Measurements from ENCODE around the gene KDM4B. TPM values are rescaled to one million over a fixed set of nuclear protein-coding genes. Genes with fewer than 3 reads are reported as not detected.

Gene KDM4B
- total and polyA plus RNA-seq, 2 donors (not counting 1 experiment from before 2014, with no cell fraction given): 6.4 to 14.4 TPM

DNA sequence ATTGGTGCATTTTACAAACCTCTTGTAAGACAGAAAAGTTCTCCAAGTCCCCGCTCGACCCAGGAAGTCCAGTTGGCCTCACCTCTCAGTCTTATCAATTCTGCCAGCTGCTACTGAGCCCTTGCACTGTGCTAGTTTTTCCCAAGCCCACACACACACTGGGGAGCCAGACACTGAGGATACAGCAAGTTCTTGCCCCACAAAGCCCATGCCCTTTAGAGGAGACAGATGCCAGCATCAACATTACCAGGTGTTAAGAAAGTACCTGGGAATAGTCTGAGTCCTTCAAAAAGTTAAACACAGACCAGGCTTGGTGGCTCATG is 196.7 kb downstream of the KDM4B start:
- Histone ChIP-seq H3K36me3 (ENCODE audit: control insufficient read depth, insufficient read depth, low read length) (peaks cover 3% of the 10 kb centered on the region), H3K79me2 (ENCODE audit: control insufficient read depth, insufficient read depth, low read length) (no peaks in the 10 kb centered on the region), H3K9ac (ENCODE audit: insufficient read depth, low read length) (no peak overlapping the region), H2AFZ (ENCODE audit: low read length) (no peak overlapping the region), H3K4me2 (ENCODE audit: extremely low read depth, insufficient read depth, low read length) (no peak overlapping the region), H3K4me1 (ENCODE audit: control insufficient read depth, extremely low read depth, insufficient read depth, low read length) (peaks cover 3% of the 10 kb centered on the region), H3K9me3 (ENCODE audit: control insufficient read depth, insufficient read depth, low read depth, low read length) (no peaks in the 10 kb centered on the region), H3K27ac (ENCODE audit: insufficient read depth, low read length) (no peak overlapping the region), H3K4me3 (replicated peaks in 1 of 4; ENCODE audit: control extremely low read depth in 1 of 4, insufficient read depth in 1 of 4, low read depth in 3 of 4, low read length in 4 of 4) (no peak overlapping the region), H4K20me1 (ENCODE audit: control insufficient read depth, extremely low read depth, insufficient read depth, low read length) (no peaks in the 10 kb centered on the region), H3K27me3 (ENCODE audit: control insufficient read depth, insufficient read depth, low read length) (no peaks in the 10 kb centered on the region)
- no peak for DNase-seq (ENCODE audit: low read depth in 2 of 2)
- TF ChIP-seq EZH2 (IDR thresholded peaks at IDR 0.05; ENCODE audit: low read length, missing control alignments): no peak
- TF ChIP-seq, protein P1, sequence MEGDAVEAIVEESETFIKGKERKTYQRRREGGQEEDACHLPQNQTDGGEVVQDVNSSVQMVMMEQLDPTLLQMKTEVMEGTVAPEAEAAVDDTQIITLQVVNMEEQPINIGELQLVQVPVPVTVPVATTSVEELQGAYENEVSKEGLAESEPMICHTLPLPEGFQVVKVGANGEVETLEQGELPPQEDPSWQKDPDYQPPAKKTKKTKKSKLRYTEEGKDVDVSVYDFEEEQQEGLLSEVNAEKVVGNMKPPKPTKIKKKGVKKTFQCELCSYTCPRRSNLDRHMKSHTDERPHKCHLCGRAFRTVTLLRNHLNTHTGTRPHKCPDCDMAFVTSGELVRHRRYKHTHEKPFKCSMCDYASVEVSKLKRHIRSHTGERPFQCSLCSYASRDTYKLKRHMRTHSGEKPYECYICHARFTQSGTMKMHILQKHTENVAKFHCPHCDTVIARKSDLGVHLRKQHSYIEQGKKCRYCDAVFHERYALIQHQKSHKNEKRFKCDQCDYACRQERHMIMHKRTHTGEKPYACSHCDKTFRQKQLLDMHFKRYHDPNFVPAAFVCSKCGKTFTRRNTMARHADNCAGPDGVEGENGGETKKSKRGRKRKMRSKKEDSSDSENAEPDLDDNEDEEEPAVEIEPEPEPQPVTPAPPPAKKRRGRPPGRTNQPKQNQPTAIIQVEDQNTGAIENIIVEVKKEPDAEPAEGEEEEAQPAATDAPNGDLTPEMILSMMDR (conservative IDR thresholded peaks at IDR 0.05 in 1 of 2, IDR thresholded peaks at IDR 0.05 in 1 of 2; ENCODE audit: low read depth in 1 of 2, low read length in 2 of 2): no peak

DNA sequence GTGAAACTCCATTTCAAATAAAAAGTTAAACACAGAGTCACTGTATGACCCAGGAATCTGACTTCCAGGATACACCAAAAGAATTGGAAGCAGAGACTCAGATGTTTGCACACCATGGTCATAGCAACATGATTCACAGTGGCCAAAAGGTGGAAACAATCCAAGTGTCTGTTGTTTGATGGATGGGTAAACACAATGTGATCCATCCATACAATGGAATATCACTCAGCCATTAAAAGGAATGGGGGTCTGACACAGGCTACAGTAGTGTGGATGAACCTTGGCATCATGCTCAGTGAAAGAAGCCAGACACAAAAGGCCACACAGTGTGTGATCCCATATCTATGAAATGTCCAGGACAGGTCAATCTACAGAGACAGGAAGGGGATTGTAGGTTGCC is 197.3 kb downstream of the KDM4B start:
- Histone ChIP-seq H2AFZ (ENCODE audit: low read length) (no peak overlapping the region), H3K4me2 (ENCODE audit: extremely low read depth, insufficient read depth, low read length) (no peak overlapping the region), H3K79me2 (ENCODE audit: control insufficient read depth, insufficient read depth, low read length) (no peaks in the 10 kb centered on the region), H3K4me3 (replicated peaks in 1 of 4; ENCODE audit: control extremely low read depth in 1 of 4, insufficient read depth in 1 of 4, low read depth in 3 of 4, low read length in 4 of 4) (no peak overlapping the region), H3K36me3 (ENCODE audit: control insufficient read depth, insufficient read depth, low read length) (peaks cover 3% of the 10 kb centered on the region), H3K4me1 (ENCODE audit: control insufficient read depth, extremely low read depth, insufficient read depth, low read length) (peaks cover 3% of the 10 kb centered on the region), H3K27me3 (ENCODE audit: control insufficient read depth, insufficient read depth, low read length) (no peaks in the 10 kb centered on the region), H3K9ac (ENCODE audit: insufficient read depth, low read length) (no peak overlapping the region), H3K27ac (ENCODE audit: insufficient read depth, low read length) (no peak overlapping the region), H3K9me3 (ENCODE audit: control insufficient read depth, insufficient read depth, low read depth, low read length) (no peaks in the 10 kb centered on the region), H4K20me1 (ENCODE audit: control insufficient read depth, extremely low read depth, insufficient read depth, low read length) (no peaks in the 10 kb centered on the region)
- TF ChIP-seq, protein P1 (conservative IDR thresholded peaks at IDR 0.05 in 1 of 2, IDR thresholded peaks at IDR 0.05 in 1 of 2; ENCODE audit: low read depth in 1 of 2, low read length in 2 of 2): no peak
- no peak for TF ChIP-seq EZH2 (IDR thresholded peaks at IDR 0.05; ENCODE audit: low read length, missing control alignments)
- DNase-seq (ENCODE audit: low read depth in 2 of 2): peak; percentile 42 to 76

DNA sequence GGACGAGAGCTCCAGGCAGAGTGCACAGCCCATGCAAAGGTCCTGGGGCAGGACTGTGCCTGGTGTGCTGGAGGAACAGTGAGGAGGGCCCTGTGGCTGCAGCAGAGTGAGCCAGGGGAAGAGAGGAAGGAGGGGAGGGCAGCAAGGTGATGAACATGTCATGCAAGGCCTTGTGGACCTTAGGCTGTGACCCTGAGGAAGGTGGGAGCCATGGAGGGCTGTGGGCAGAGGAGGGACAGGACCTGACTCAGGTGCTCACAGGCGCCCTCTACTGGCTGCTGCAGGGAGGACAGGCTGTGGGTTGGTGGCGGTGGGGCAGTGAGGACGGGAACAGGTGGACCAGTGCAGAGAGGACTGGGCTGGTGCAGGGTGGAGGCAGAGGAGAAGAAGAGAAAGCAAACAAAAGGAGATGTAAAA is 201.4 kb downstream of the KDM4B start:
- no peak overlapping the region for H3K4me3 ChIP-seq (replicated peaks in 1 of 4; ENCODE audit: control extremely low read depth in 1 of 4, insufficient read depth in 1 of 4, low read depth in 3 of 4, low read length in 4 of 4)
- no peaks in the 10 kb centered on the region for H3K27me3 ChIP-seq (ENCODE audit: control insufficient read depth, insufficient read depth, low read length)

More for the DNA sequence above, 201.4 kb downstream of the KDM4B start:
- Histone ChIP-seq H3K4me1 (ENCODE audit: control insufficient read depth, extremely low read depth, insufficient read depth, low read length) (peaks cover 3% of the 10 kb centered on the region), H2AFZ (ENCODE audit: low read length) (no peak overlapping the region), H3K27ac (ENCODE audit: insufficient read depth, low read length) (no peak overlapping the region), H3K4me2 (ENCODE audit: extremely low read depth, insufficient read depth, low read length) (no peak overlapping the region), H4K20me1 (ENCODE audit: control insufficient read depth, extremely low read depth, insufficient read depth, low read length) (no peaks in the 10 kb centered on the region), H3K36me3 (ENCODE audit: control insufficient read depth, insufficient read depth, low read length) (peaks cover 3% of the 10 kb centered on the region), H3K79me2 (ENCODE audit: control insufficient read depth, insufficient read depth, low read length) (no peaks in the 10 kb centered on the region), H3K9ac (ENCODE audit: insufficient read depth, low read length) (no peak overlapping the region), H3K9me3 (ENCODE audit: control insufficient read depth, insufficient read depth, low read depth, low read length) (no peaks in the 10 kb centered on the region)
- DNase-seq (ENCODE audit: low read depth in 2 of 2): no peak
- TF ChIP-seq, protein P1 (conservative IDR thresholded peaks at IDR 0.05 in 1 of 2, IDR thresholded peaks at IDR 0.05 in 1 of 2; ENCODE audit: low read depth in 1 of 2, low read length in 2 of 2): peak; percentile 25 to 56
- TF ChIP-seq EZH2 (IDR thresholded peaks at IDR 0.05; ENCODE audit: low read length, missing control alignments): no peak
